Thyroid gland (tissue), 4 donors: Measurements from ENCODE around the gene GPR83.

Source experiments
- CTCF ChIP-seq, 6 experiments: fragments of 200-600 bp in 3 of 6; fragments of 450-650 bp in 3 of 6; sonication (generic) in 3 of 6; IDR thresholded peaks; one replicate each; pipeline ENCODE4 v1.5.1; 2016 to 2019; ENCODE audit warnings: antibody characterized with exemption in 6 of 6, mild to moderate bottlenecking in 2 of 6, inconsistent platforms in 1 of 6, moderate library complexity in 1 of 6
- POLR2A ChIP-seq, 2 donors: fragments of 450-650 bp; IDR thresholded peaks; one replicate each; pipeline ENCODE4 v1.6.1; 2017; ENCODE audit warnings: antibody characterized with exemption in 2 of 2, mild to moderate bottlenecking in 2 of 2, moderate library complexity in 1 of 2

GRCh38 chr11:94449029-94449428 is 47.8 kb upstream of the GPR83 start:
- TF ChIP-seq CTCF (IDR thresholded peaks at IDR 0.05): no peak
- no peak for TF ChIP-seq POLR2A (IDR thresholded peaks at IDR 0.05)
